ENCODE data around the gene SEC63.
"Not testable (repeated sequence)": the region's sequence is repeated elsewhere in the genome, so short reads cannot be mapped to it uniquely, and the experiment has no call there.

The SEC63 gene

GRCh38 chr6:107936910-107937292, 21.1 kb downstream of the SEC63 start:
- peak; percentile 72 for TF ChIP-seq ZNF8 (CRISPR knock-in tag; IDR thresholded peaks at IDR 0.05)
- not testable (repeated sequence) for ATAC-seq

- no peak for ATAC-seq
- TF ChIP-seq TSHZ2 (CRISPR knock-in tag; IDR thresholded peaks at IDR 0.05) (no peak), TOX (CRISPR knock-in tag; IDR thresholded peaks at IDR 0.05; ENCODE audit: borderline replicate concordance) (no peak)
Observed at GRCh38 chr6:107936162-107936909, 21.7 kb downstream of the SEC63 start.

- not testable (repeated sequence) for ATAC-seq
Observed at GRCh38 chr6:107934229-107934628, 23.8 kb downstream of the SEC63 start.

GRCh38 chr6:107932580-107932979, 25.4 kb downstream of the SEC63 start:
- TF ChIP-seq ARNTL (CRISPR knock-in tag; IDR thresholded peaks at IDR 0.05; ENCODE audit: borderline replicate concordance, low read depth) (no peak), TOX (CRISPR knock-in tag; IDR thresholded peaks at IDR 0.05; ENCODE audit: borderline replicate concordance) (no peak), TCF4 (CRISPR knock-in tag; IDR thresholded peaks at IDR 0.05; ENCODE audit: borderline replicate concordance) (no peak), PATZ1 (CRISPR knock-in tag; IDR thresholded peaks at IDR 0.05; ENCODE audit: borderline replicate concordance) (no peak), POU6F1 (CRISPR knock-in tag; IDR thresholded peaks at IDR 0.05; ENCODE audit: borderline replicate concordance, low read depth) (no peak), ZFP30 (CRISPR knock-in tag; IDR thresholded peaks at IDR 0.05) (no peak), CREB5 (CRISPR knock-in tag; IDR thresholded peaks at IDR 0.05; ENCODE audit: low read depth) (no peak), ESRRG (CRISPR knock-in tag; IDR thresholded peaks at IDR 0.05) (no peak), TSHZ2 (CRISPR knock-in tag; IDR thresholded peaks at IDR 0.05) (no peak), GLIS3 (CRISPR knock-in tag; IDR thresholded peaks at IDR 0.05) (no peak), PPARA (CRISPR knock-in tag; IDR thresholded peaks at IDR 0.05; ENCODE audit: borderline replicate concordance) (no peak), ZC3H10 (CRISPR knock-in tag; IDR thresholded peaks at IDR 0.05) (no peak), ZFP3 (CRISPR knock-in tag; IDR thresholded peaks at IDR 0.05) (no peak), SNAI2 (CRISPR knock-in tag; IDR thresholded peaks at IDR 0.05) (no peak), ZNF8 (CRISPR knock-in tag; IDR thresholded peaks at IDR 0.05) (no peak), RARB (CRISPR knock-in tag; IDR thresholded peaks at IDR 0.05) (no peak), CSRNP3 (CRISPR knock-in tag; IDR thresholded peaks at IDR 0.05) (no peak), ZNF565 (CRISPR knock-in tag; conservative IDR thresholded peaks at IDR 0.05; ENCODE audit: low read depth) (no peak), ZNF70 (CRISPR knock-in tag; IDR thresholded peaks at IDR 0.05) (no peak)
- ATAC-seq: no peak

Measured in SK-N-SH treated with all-trans-retinoic acid at 6 μM for 48 hours (cell line).